Mucosa of descending colon (tissue), 3 donors: ENCODE results near the gene ACAA1. TPM values are rescaled to one million over a fixed set of nuclear protein-coding genes. Genes with fewer than 3 reads are reported as not detected.

Experiments
- ATAC-seq: fragments of 200-7000 bp; cut with Tn5 transposase; one replicate; pipeline ENCODE4 v1.9.1; 2020; ENCODE audit warnings: mild to moderate bottlenecking, moderate library complexity
- DNase-seq, 3 donors: peaks; one replicate each; pipeline ENCODE4 v3.0.0-alpha.2; 2020
- H3K36me3 ChIP-seq: fragments of 200-600 bp; one replicate; pipeline ENCODE4 v1.8.0; 2021; ENCODE audit warnings: low read depth, mild to moderate bottlenecking
- H3K4me1 ChIP-seq: fragments of 200-600 bp; one replicate; pipeline ENCODE4 v1.8.0; 2021; ENCODE audit warnings: low read depth, mild to moderate bottlenecking
- H3K4me3 ChIP-seq: fragments of 200-600 bp; one replicate; pipeline ENCODE4 v1.8.0; 2021; ENCODE audit warnings: mild to moderate bottlenecking
- H3K9me3 ChIP-seq: fragments of 200-600 bp; one replicate; pipeline ENCODE4 v1.8.0; 2021; ENCODE audit warnings: mild to moderate bottlenecking
- intact Hi-C, 2 donors: fragments of 100-400 bp; cut with DNase I in 1 of 2; cut with micrococcal nuclease in 1 of 2; formaldehyde crosslinking; loops; one replicate each; pipeline versions ENCODE4 v1.11.0 to v1.11.1; 2022; cut with DNase I, micrococcal nuclease
- long read RNA-seq, 2 donors: library from polyadenylated mRNA; unstranded; transcript quantifications; one replicate each; pipeline ENCODE4 v2.0.0, GENCODE V29; 2019 to 2021
- total RNA-seq, 3 donors: library from RNA; stranded (reverse); fragmentation: NEBNext Ultra II Directional in 2 of 3; extraction: Animal tissue kit (Norgen Biotek cat#: 25700) in 2 of 3; gene quantifications; one replicate each; pipeline versions ENCODE4 v1.2.1 to v1.2.4, GENCODE V29; 2021 to 2023
- TF ChIP-seq, protein P1 (sequence below): fragments of 200-600 bp; IDR thresholded peaks from one replicate; pipeline ENCODE4 v1.8.0; 2022; ENCODE audit warnings: antibody characterized with exemption, mild to moderate bottlenecking
- donor health status: DM: no; HTN: no; CAD: no; lungs with moderate emphysema.
- donor health status: DM: no; HTN: no; CAD: no.
- donor health status: DM: no; HTN: yes; CAD: no.

ACAA1 gene, protein sequence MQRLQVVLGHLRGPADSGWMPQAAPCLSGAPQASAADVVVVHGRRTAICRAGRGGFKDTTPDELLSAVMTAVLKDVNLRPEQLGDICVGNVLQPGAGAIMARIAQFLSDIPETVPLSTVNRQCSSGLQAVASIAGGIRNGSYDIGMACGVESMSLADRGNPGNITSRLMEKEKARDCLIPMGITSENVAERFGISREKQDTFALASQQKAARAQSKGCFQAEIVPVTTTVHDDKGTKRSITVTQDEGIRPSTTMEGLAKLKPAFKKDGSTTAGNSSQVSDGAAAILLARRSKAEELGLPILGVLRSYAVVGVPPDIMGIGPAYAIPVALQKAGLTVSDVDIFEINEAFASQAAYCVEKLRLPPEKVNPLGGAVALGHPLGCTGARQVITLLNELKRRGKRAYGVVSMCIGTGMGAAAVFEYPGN
- total RNA-seq: 100 to 1,000 TPM; 102 to 201 (median 138) TPM
- long read RNA-seq, donor 1, transcript ACAA1-202 (12 exons, 1,785 nt): major isoform, 114 of 164 reads
- long read RNA-seq, donor 1, transcript ACAA1-203 (10 exons, 1,944 nt): minor isoform, 9 of 164 reads
- long read RNA-seq, donor 1, partial matches to known transcripts: 3 of 164 reads
- long read RNA-seq, donor 1, other reads (novel, unspliced or antisense): 37 of 164 reads
- long read RNA-seq, donor 2, transcript ACAA1-203 (10 exons, 1,944 nt): minor isoform, 9 of 211 reads
- long read RNA-seq, donor 2, transcript ACAA1-202 (12 exons, 1,785 nt): major isoform, 141 of 211 reads
- long read RNA-seq, donor 2, partial matches to known transcripts: 9 of 211 reads
- long read RNA-seq, donor 2, other reads (novel, unspliced or antisense): 52 of 211 reads

DNA sequence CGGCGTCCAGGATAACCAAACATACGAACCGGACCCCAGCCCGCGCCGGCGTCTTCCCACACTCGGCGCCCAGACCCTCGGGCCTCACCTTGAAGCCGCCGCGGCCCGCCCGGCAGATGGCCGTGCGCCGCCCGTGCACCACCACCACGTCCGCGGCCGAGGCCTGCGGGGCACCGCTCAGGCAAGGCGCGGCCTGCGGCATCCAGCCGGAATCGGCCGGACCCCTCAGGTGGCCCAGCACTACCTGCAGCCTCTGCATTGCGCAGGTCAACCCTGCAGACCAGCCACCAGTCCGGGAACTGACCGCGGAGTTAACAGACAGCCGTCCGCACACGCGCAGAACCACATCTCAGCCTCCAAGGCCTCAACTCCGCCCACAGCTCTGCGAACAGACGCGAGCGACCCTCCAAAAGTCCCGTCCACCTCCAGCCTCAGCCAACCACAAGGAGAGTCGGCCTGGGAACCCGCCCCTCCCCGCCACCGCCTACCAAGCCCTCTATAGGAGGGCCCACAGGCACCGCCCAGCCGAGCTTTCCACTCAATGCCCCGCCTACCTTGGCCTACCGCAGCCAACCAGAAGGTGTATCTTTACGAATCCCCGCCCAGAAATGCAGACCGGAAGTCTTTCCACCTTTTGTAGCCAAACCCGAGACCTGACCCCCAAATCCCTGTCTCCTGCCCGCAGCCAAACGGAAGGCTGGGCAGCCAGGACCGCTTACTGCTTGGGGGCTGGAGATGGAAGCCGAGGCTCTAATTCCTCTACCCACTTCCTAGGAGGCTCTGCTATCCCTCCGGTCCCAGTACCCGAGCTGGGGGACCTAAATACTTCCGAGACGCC, at the start of gene ACAA1:
ACAA1 (minus strand) TSS at position 351 of the 838 bp plus-strand sequence; CDS start at position 259, 92 bp downstream.
- DNase-seq: peak; percentile 99 to 100 (median 100)
- Histone ChIP-seq H3K4me1 (peaks cover 34% of the 10 kb centered on the region), H3K9me3 (no peaks in the 10 kb centered on the region), H3K36me3 (no peaks in the 10 kb centered on the region), H3K4me3 (peak within 1 kb of the TSS; percentile 79)
- peak; percentile 88 for ATAC-seq
- TF ChIP-seq, protein P1, sequence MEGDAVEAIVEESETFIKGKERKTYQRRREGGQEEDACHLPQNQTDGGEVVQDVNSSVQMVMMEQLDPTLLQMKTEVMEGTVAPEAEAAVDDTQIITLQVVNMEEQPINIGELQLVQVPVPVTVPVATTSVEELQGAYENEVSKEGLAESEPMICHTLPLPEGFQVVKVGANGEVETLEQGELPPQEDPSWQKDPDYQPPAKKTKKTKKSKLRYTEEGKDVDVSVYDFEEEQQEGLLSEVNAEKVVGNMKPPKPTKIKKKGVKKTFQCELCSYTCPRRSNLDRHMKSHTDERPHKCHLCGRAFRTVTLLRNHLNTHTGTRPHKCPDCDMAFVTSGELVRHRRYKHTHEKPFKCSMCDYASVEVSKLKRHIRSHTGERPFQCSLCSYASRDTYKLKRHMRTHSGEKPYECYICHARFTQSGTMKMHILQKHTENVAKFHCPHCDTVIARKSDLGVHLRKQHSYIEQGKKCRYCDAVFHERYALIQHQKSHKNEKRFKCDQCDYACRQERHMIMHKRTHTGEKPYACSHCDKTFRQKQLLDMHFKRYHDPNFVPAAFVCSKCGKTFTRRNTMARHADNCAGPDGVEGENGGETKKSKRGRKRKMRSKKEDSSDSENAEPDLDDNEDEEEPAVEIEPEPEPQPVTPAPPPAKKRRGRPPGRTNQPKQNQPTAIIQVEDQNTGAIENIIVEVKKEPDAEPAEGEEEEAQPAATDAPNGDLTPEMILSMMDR: no peak
- intact Hi-C loops: loop anchor here in 1 of 2 donors (10.0 kb wide), 1 partner anchor 92 kb away; no protein-coding TSS in a partner anchor

DNA sequence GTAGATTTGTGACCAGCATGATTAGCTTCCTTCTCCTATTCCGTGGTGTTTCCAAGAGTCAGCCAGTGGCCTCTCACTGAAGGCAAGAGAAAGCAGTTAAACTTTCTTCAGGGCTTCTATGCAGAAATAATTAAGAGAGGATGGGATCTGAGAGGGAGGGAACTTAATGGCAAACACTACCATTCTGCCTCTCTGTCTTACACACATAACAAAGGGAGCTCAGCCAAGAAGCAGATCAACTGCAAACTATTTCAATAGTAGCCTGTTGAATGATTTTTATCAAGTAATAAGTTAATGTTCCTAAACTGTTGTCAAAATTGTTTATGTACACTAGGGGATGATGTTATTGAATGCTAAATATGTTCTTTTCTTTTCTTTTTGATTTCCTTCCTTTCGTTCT, 40.3 kb upstream of the ACAA1 start:
- Histone ChIP-seq H3K9me3 (no peaks in the 10 kb centered on the region), H3K4me1 (no peaks in the 10 kb centered on the region), H3K36me3 (no peaks in the 10 kb centered on the region), H3K4me3 (no peak overlapping the region)
- DNase-seq (no peak), ATAC-seq (no peak)
- intact Hi-C loops: no loop called here
- TF ChIP-seq, protein P1: no peak

DNA sequence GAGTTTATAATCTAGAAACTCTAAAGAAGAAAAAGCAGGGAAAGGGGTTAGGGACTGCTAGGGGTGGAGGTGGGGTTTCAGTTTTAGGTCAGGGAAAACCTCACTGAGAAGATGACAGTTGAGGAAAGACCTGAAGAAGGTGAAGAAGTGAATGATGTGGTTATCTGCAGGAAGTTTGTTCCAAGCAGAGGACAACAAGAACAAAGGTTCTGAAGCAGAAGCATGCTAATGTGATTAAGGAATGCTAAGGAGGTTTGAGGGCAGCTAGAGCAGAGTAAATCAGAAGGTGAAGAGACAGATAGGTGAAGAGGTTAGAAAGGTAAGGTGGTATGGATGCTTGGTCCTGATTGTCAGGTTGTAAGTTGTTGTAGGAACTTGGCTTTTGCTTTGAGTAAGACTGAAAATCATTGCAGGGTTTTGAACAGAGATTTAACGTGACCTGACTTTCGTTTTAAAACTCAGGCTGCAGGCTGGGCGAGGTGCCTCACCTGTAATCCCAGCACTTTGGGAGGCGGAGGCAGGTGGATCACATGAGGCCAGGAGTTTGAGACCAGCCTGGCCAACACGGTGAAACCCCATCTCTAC, 37.0 kb upstream of the ACAA1 start:
- TF ChIP-seq, protein P1: no peak
- ATAC-seq (peak; percentile 19), DNase-seq (no peak)
- Histone ChIP-seq H3K4me3 (no peak overlapping the region), H3K36me3 (no peaks in the 10 kb centered on the region), H3K4me1 (no peaks in the 10 kb centered on the region), H3K9me3 (no peaks in the 10 kb centered on the region)
- intact Hi-C loops: no loop called here

DNA sequence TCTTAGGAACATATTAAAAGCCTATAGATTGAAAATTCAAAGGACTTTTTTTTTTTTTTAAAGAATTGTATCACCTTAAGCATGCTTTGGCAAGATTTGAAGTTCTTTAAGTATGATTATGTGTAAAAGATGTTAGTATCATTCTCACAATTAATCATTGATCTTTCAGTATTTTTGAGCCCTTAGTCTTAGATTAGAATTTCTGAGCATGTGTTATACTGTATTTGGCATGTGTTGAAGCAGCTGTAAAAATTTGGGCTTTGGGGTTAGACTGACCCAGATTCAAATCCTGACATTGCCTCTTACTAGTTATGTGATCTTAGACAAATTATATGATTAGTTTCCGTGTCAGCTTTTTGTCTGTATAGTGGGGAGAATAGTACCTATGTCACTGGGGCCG, 34.7 kb upstream of the ACAA1 start:
- intact Hi-C loops: no loop called here
- Histone ChIP-seq H3K4me3 (no peak overlapping the region), H3K4me1 (peaks cover 2% of the 10 kb centered on the region), H3K9me3 (no peaks in the 10 kb centered on the region), H3K36me3 (no peaks in the 10 kb centered on the region)
- DNase-seq (no peak), ATAC-seq (no peak)
- TF ChIP-seq, protein P1: no peak

DNA sequence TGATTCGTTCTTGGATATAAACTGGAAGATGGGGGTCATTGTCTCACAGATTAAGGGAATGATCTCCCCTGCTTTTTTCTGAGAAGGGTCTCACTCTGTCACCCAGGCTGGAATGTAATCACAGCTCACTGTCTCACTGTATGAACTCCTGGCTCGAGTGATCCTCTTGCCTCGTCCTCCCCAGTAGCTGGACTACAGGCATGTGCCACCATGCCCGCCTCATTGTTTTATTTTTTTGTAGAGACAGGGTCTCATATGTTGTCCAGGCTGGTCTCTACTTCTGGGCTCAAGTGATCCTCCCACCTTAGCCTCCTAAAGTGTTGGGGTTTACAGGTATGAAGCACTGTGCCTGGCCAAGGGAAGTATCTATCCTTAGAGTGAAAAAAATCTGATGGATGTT, 33.8 kb upstream of the ACAA1 start:
- no peak overlapping the region for H3K4me3 ChIP-seq
- ATAC-seq (no peak), DNase-seq (no peak)
- no peaks in the 10 kb centered on the region for H3K36me3 ChIP-seq
- H3K9me3 ChIP-seq: no peaks in the 10 kb centered on the region
- TF ChIP-seq, protein P1: no peak
- intact Hi-C loops: no loop called here
- H3K4me1 ChIP-seq: peaks cover 4% of the 10 kb centered on the region
